GM18858 (cell line): Measurements from ENCODE around the gene UBE2U.

Experiments
- ATAC-seq: cut with Tn5 transposase; IDR thresholded peaks from one replicate; pipeline ENCODE4 v1.9.1; 2021; ENCODE audit not compliant: unreplicated experiment

The UBE2U gene

GRCh38 chr1:64291931-64292330 is 88.5 kb downstream of the UBE2U start:
- no peak for ATAC-seq

GRCh38 chr1:64292399-64292798 is 89.0 kb downstream of the UBE2U start:
- ATAC-seq, result no peak

- no peak for ATAC-seq
These were observed 90.4 kb downstream of the UBE2U start for GRCh38 chr1:64293820-64294219.

- ATAC-seq, result no peak
These were observed 91.7 kb downstream of the UBE2U start for GRCh38 chr1:64295136-64295535.

GRCh38 chr1:64295561-64295960 is 92.1 kb downstream of the UBE2U start:
- ATAC-seq, result no peak

GRCh38 chr1:64296459-64296858 is 93.0 kb downstream of the UBE2U start:
- ATAC-seq, result no peak

- ATAC-seq, result no peak
These were observed 98.8 kb downstream of the UBE2U start for GRCh38 chr1:64302194-64302593.

- no peak for ATAC-seq
These were observed 99.5 kb downstream of the UBE2U start for GRCh38 chr1:64302971-64303370.

GRCh38 chr1:64304823-64305222 is 101.4 kb downstream of the UBE2U start:
- no peak for ATAC-seq

- ATAC-seq, result no peak
These were observed 105.4 kb downstream of the UBE2U start for GRCh38 chr1:64308866-64309265.

- ATAC-seq, result no peak
These were observed 106.0 kb downstream of the UBE2U start for GRCh38 chr1:64309431-64309831.

- ATAC-seq, result no peak
These were observed 107.3 kb downstream of the UBE2U start for GRCh38 chr1:64310760-64311159.

GRCh38 chr1:64312431-64312830 is 109.0 kb downstream of the UBE2U start:
- no peak for ATAC-seq

GRCh38 chr1:64315402-64315801 is 112.0 kb downstream of the UBE2U start:
- no peak for ATAC-seq
